ENCODE measurements around the gene CKM.
A peak's percentile ranks its signal among the peaks of the same experiment; 100 is the strongest.
"Not testable (repeated sequence)": the region's sequence is repeated elsewhere in the genome, so short reads cannot be mapped to it uniquely, and the experiment has no call there.

Gene CKM

GRCh38 chr19:45327404-45328143 lies 4.9 kb upstream of the CKM start:
- Histone ChIP-seq H3K27ac (ENCODE audit: low read depth, low read length) (no peak overlapping the region), H3K27me3 (ENCODE audit: control insufficient read depth, insufficient read depth, low read length) (peaks cover 3% of the 10 kb centered on the region), H3K9ac (ENCODE audit: low read length) (no peak overlapping the region), H3K4me3 (ENCODE audit: low read length) (no peak overlapping the region), H3K36me3 (ENCODE audit: control insufficient read depth, insufficient read depth, low read length) (no peaks in the 10 kb centered on the region), H3K4me1 (ENCODE audit: control insufficient read depth, insufficient read depth, low read length) (peaks cover 5% of the 10 kb centered on the region)

- Histone ChIP-seq H3K36me3 (ENCODE audit: control insufficient read depth, insufficient read depth, low read length) (no peaks in the 10 kb centered on the region), H3K27ac (ENCODE audit: low read depth, low read length) (peak overlapping the region; percentile 79), H3K4me3 (ENCODE audit: low read length) (peak overlapping the region; percentile 1), H3K9ac (ENCODE audit: low read length) (no peak overlapping the region), H3K4me1 (ENCODE audit: control insufficient read depth, insufficient read depth, low read length) (peaks cover 8% of the 10 kb centered on the region), H3K27me3 (ENCODE audit: control insufficient read depth, insufficient read depth, low read length) (peaks cover 3% of the 10 kb centered on the region)
Measured at GRCh38 chr19:45324349-45324907, 1.8 kb upstream of the CKM start.

- Histone ChIP-seq H3K9ac (ENCODE audit: low read length) (peak overlapping the region; percentile 5), H3K27me3 (ENCODE audit: control insufficient read depth, insufficient read depth, low read length) (peaks cover 3% of the 10 kb centered on the region), H3K27ac (ENCODE audit: low read depth, low read length) (peak overlapping the region; percentile 79), H3K4me3 (ENCODE audit: low read length) (peak overlapping the region; percentile 42), H3K4me1 (ENCODE audit: control insufficient read depth, insufficient read depth, low read length) (peaks cover 8% of the 10 kb centered on the region), H3K36me3 (ENCODE audit: control insufficient read depth, insufficient read depth, low read length) (no peaks in the 10 kb centered on the region)
Measured at GRCh38 chr19:45323671-45324081, 1.0 kb upstream of the CKM start.

- Histone ChIP-seq H3K9ac (ENCODE audit: low read length) (peak overlapping the region; percentile 30), H3K36me3 (ENCODE audit: control insufficient read depth, insufficient read depth, low read length) (no peaks in the 10 kb centered on the region), H3K27ac (ENCODE audit: low read depth, low read length) (peak overlapping the region; percentile 79), H3K4me1 (ENCODE audit: control insufficient read depth, insufficient read depth, low read length) (peaks cover 8% of the 10 kb centered on the region), H3K27me3 (ENCODE audit: control insufficient read depth, insufficient read depth, low read length) (peaks cover 3% of the 10 kb centered on the region), H3K4me3 (ENCODE audit: low read length) (no peak overlapping the region)
Measured at GRCh38 chr19:45322311-45322710, 364 bp downstream of the CKM start.

- no peak overlapping the region for H3K4me3 ChIP-seq (ENCODE audit: low read length)
- no peaks in the 10 kb centered on the region for H3K36me3 ChIP-seq (ENCODE audit: control insufficient read depth, insufficient read depth, low read length)
- H3K27ac ChIP-seq (ENCODE audit: low read depth, low read length), result no peak overlapping the region
- H3K9ac ChIP-seq (ENCODE audit: low read length), result no peak overlapping the region
- peaks cover 8% of the 10 kb centered on the region for H3K4me1 ChIP-seq (ENCODE audit: control insufficient read depth, insufficient read depth, low read length)
- H3K27me3 ChIP-seq (ENCODE audit: control insufficient read depth, insufficient read depth, low read length), result peaks cover 3% of the 10 kb centered on the region
Measured at GRCh38 chr19:45321848-45322247, 827 bp downstream of the CKM start.

- peaks cover 3% of the 10 kb centered on the region for H3K27me3 ChIP-seq (ENCODE audit: control insufficient read depth, insufficient read depth, low read length)
- peaks cover 6% of the 10 kb centered on the region for H3K4me1 ChIP-seq (ENCODE audit: control insufficient read depth, insufficient read depth, low read length)
- H3K27ac ChIP-seq (ENCODE audit: low read depth, low read length), result no peak overlapping the region
- no peak overlapping the region for H3K9ac ChIP-seq (ENCODE audit: low read length)
- no peak overlapping the region for H3K4me3 ChIP-seq (ENCODE audit: low read length)
- H3K36me3 ChIP-seq (ENCODE audit: control insufficient read depth, insufficient read depth, low read length), result no peaks in the 10 kb centered on the region
Measured at GRCh38 chr19:45320997-45321775, 1.5 kb downstream of the CKM start.

GRCh38 chr19:45315304-45315703 lies 7.4 kb downstream of the CKM start:
- no peaks in the 10 kb centered on the region for H3K27me3 ChIP-seq (ENCODE audit: control insufficient read depth, insufficient read depth, low read length)
- H3K27ac ChIP-seq (ENCODE audit: low read depth, low read length), result no peak overlapping the region
- H3K4me3 ChIP-seq (ENCODE audit: low read length), result no peak overlapping the region
- H3K9ac ChIP-seq (ENCODE audit: low read length), result no peak overlapping the region
- no peaks in the 10 kb centered on the region for H3K36me3 ChIP-seq (ENCODE audit: control insufficient read depth, insufficient read depth, low read length)
- no peaks in the 10 kb centered on the region for H3K4me1 ChIP-seq (ENCODE audit: control insufficient read depth, insufficient read depth, low read length)

GRCh38 chr19:45314708-45315245 lies 7.9 kb downstream of the CKM start:
- Histone ChIP-seq H3K36me3 (ENCODE audit: control insufficient read depth, insufficient read depth, low read length) (no peaks in the 10 kb centered on the region), H3K27ac (ENCODE audit: low read depth, low read length) (no peak overlapping the region), H3K9ac (ENCODE audit: low read length) (no peak overlapping the region), H3K4me1 (ENCODE audit: control insufficient read depth, insufficient read depth, low read length) (no peaks in the 10 kb centered on the region), H3K4me3 (ENCODE audit: low read length) (no peak overlapping the region), H3K27me3 (ENCODE audit: control insufficient read depth, insufficient read depth, low read length) (no peaks in the 10 kb centered on the region)

- H3K9ac ChIP-seq (ENCODE audit: low read length), result not testable (repeated sequence)
Measured at GRCh38 chr19:45312285-45312684, 10.4 kb downstream of the CKM start.

GRCh38 chr19:45311621-45312020 lies 11.1 kb downstream of the CKM start:
- Histone ChIP-seq H3K27me3 (ENCODE audit: control insufficient read depth, insufficient read depth, low read length) (no peaks in the 10 kb centered on the region), H3K27ac (ENCODE audit: low read depth, low read length) (no peak overlapping the region), H3K4me3 (ENCODE audit: low read length) (no peak overlapping the region), H3K9ac (ENCODE audit: low read length) (no peak overlapping the region), H3K4me1 (ENCODE audit: control insufficient read depth, insufficient read depth, low read length) (no peaks in the 10 kb centered on the region), H3K36me3 (ENCODE audit: control insufficient read depth, insufficient read depth, low read length) (no peaks in the 10 kb centered on the region)

More at GRCh38 chr19:45312285-45312684, 10.4 kb downstream of the CKM start:
- not testable (repeated sequence) for H3K27me3 ChIP-seq (ENCODE audit: control insufficient read depth, insufficient read depth, low read length); H3K27ac ChIP-seq (ENCODE audit: low read depth, low read length); H3K4me3 ChIP-seq (ENCODE audit: low read length); H3K36me3 ChIP-seq (ENCODE audit: control insufficient read depth, insufficient read depth, low read length); H3K4me1 ChIP-seq (ENCODE audit: control insufficient read depth, insufficient read depth, low read length)

- H3K27ac ChIP-seq (ENCODE audit: low read depth, low read length); H3K4me3 ChIP-seq (ENCODE audit: low read length); H3K4me1 ChIP-seq (ENCODE audit: control insufficient read depth, insufficient read depth, low read length); H3K27me3 ChIP-seq (ENCODE audit: control insufficient read depth, insufficient read depth, low read length); H3K9ac ChIP-seq (ENCODE audit: low read length); H3K36me3 ChIP-seq (ENCODE audit: control insufficient read depth, insufficient read depth, low read length): not testable (repeated sequence)
Measured at GRCh38 chr19:45309322-45309721, 13.4 kb downstream of the CKM start.

- H3K4me3 ChIP-seq (ENCODE audit: low read length), result no peak overlapping the region
- no peaks in the 10 kb centered on the region for H3K27me3 ChIP-seq (ENCODE audit: control insufficient read depth, insufficient read depth, low read length)
- no peaks in the 10 kb centered on the region for H3K36me3 ChIP-seq (ENCODE audit: control insufficient read depth, insufficient read depth, low read length)
- H3K4me1 ChIP-seq (ENCODE audit: control insufficient read depth, insufficient read depth, low read length), result no peaks in the 10 kb centered on the region
- no peak overlapping the region for H3K27ac ChIP-seq (ENCODE audit: low read depth, low read length)
- no peak overlapping the region for H3K9ac ChIP-seq (ENCODE audit: low read length)
Measured at GRCh38 chr19:45307361-45307760, 15.3 kb downstream of the CKM start.

All from rectal smooth muscle tissue (tissue), 1 donor.